Subcutaneous abdominal adipose tissue (tissue), 5 donors: ENCODE data around the gene DPEP1.

Experiments used
- H3K27ac ChIP-seq: one replicate; pipeline ENCODE4 v1.7.0; 2013; ENCODE audit warnings: low read depth, mild to moderate bottlenecking, inconsistent platforms, low read length, moderate library complexity
- H3K27me3 ChIP-seq, 5 donors: one replicate each; pipeline ENCODE4 v1.7.0; 2013; ENCODE audit warnings: low read length in 5 of 5, inconsistent platforms in 1 of 5; ENCODE audit not compliant: control insufficient read depth in 5 of 5, insufficient read depth in 4 of 5
- H3K36me3 ChIP-seq, 5 donors: one replicate each; pipeline ENCODE4 v1.7.0; 2013; ENCODE audit warnings: low read length in 5 of 5; ENCODE audit not compliant: control insufficient read depth in 5 of 5, insufficient read depth in 5 of 5
- H3K4me1 ChIP-seq, 5 donors: one replicate each; pipeline ENCODE4 v1.7.0; 2013; ENCODE audit warnings: low read length in 5 of 5, mild to moderate bottlenecking in 3 of 5, moderate library complexity in 1 of 5; ENCODE audit not compliant: control insufficient read depth in 5 of 5, insufficient read depth in 5 of 5
- H3K4me3 ChIP-seq, 5 donors: one replicate each; pipeline ENCODE4 v1.7.0; 2013; ENCODE audit warnings: low read length in 5 of 5, low read depth in 1 of 5
- H3K9ac ChIP-seq, 5 donors: one replicate each; pipeline ENCODE4 v1.7.0; 2013; ENCODE audit warnings: low read length in 5 of 5, mild to moderate bottlenecking in 4 of 5, moderate library complexity in 3 of 5
- H3K9me3 ChIP-seq, 5 donors: one replicate each; pipeline ENCODE4 v1.7.0; 2013; ENCODE audit warnings: low read length in 5 of 5; ENCODE audit not compliant: control insufficient read depth in 5 of 5
- donor health status: healthy.
- donor health status: healthy.
- donor health status: healthy.
- donor health status: healthy.
- donor health status: healthy.

Gene DPEP1

GRCh38 chr16:89619840-89620239, 6.4 kb downstream of the DPEP1 start:
- H3K27me3 ChIP-seq: peaks cover 20 to 44% (median 30%) of the 10 kb centered on the region in 5 donors
- no peak overlapping the region for H3K4me3 ChIP-seq
- no peak overlapping the region for H3K27ac ChIP-seq
- peaks cover 0 to 27% (median 2%) of the 10 kb centered on the region in 5 donors for H3K4me1 ChIP-seq
- H3K9ac ChIP-seq: no peak overlapping the region
- no peaks in the 10 kb centered on the region for H3K9me3 ChIP-seq
- H3K36me3 ChIP-seq: no peaks in the 10 kb centered on the region

GRCh38 chr16:89620406-89620841, 7.0 kb downstream of the DPEP1 start:
- Histone ChIP-seq H3K4me3 (no peak overlapping the region), H3K4me1 (peaks cover 0 to 27% (median 2%) of the 10 kb centered on the region in 5 donors), H3K36me3 (no peaks in the 10 kb centered on the region), H3K9ac (no peak overlapping the region), H3K27ac (no peak overlapping the region), H3K27me3 (peaks cover 18 to 43% (median 27%) of the 10 kb centered on the region in 5 donors), H3K9me3 (no peaks in the 10 kb centered on the region)

GRCh38 chr16:89621136-89621697, 7.8 kb downstream of the DPEP1 start:
- Histone ChIP-seq H3K36me3 (no peaks in the 10 kb centered on the region), H3K27ac (no peak overlapping the region), H3K4me1 (peaks cover 0 to 27% (median 2%) of the 10 kb centered on the region in 5 donors), H3K27me3 (peaks cover 18 to 46% (median 26%) of the 10 kb centered on the region in 5 donors), H3K4me3 (no peak overlapping the region), H3K9me3 (no peaks in the 10 kb centered on the region), H3K9ac (no peak overlapping the region)

GRCh38 chr16:89621698-89622409, 8.4 kb downstream of the DPEP1 start:
- H3K9me3 ChIP-seq: no peaks in the 10 kb centered on the region
- no peak overlapping the region for H3K9ac ChIP-seq
- no peak overlapping the region for H3K4me3 ChIP-seq
- no peak overlapping the region for H3K27ac ChIP-seq
- H3K4me1 ChIP-seq: peaks cover 0 to 21% (median 2%) of the 10 kb centered on the region in 5 donors
- H3K36me3 ChIP-seq: no peaks in the 10 kb centered on the region
- H3K27me3 ChIP-seq: peaks cover 18 to 46% (median 25%) of the 10 kb centered on the region in 5 donors

GRCh38 chr16:89623511-89624261, 10.2 kb downstream of the DPEP1 start:
- no peaks in the 10 kb centered on the region for H3K36me3 ChIP-seq
- no peak overlapping the region for H3K9ac ChIP-seq
- H3K9me3 ChIP-seq: no peaks in the 10 kb centered on the region
- peaks cover 0 to 16% (median 2%) of the 10 kb centered on the region in 5 donors for H3K4me1 ChIP-seq
- H3K4me3 ChIP-seq: peak overlapping the region in 1 of 5 donors; percentile 17
- H3K27me3 ChIP-seq: peaks cover 18 to 46% (median 24%) of the 10 kb centered on the region in 5 donors
- H3K27ac ChIP-seq: no peak overlapping the region

- H3K4me3 ChIP-seq: no peak overlapping the region
- no peak overlapping the region for H3K9ac ChIP-seq
- peaks cover 15 to 44% (median 21%) of the 10 kb centered on the region in 5 donors for H3K27me3 ChIP-seq
- H3K36me3 ChIP-seq: no peaks in the 10 kb centered on the region
- no peak overlapping the region for H3K27ac ChIP-seq
- H3K4me1 ChIP-seq: peaks cover 0 to 14% (median 2%) of the 10 kb centered on the region in 5 donors
- H3K9me3 ChIP-seq: peaks cover 0 to 3% (median 2%) of the 10 kb centered on the region in 5 donors
Observed at GRCh38 chr16:89624777-89625761, 11.6 kb downstream of the DPEP1 start.

GRCh38 chr16:89629827-89630610, 16.6 kb downstream of the DPEP1 start:
- no peaks in the 10 kb centered on the region for H3K4me1 ChIP-seq
- H3K36me3 ChIP-seq: no peaks in the 10 kb centered on the region
- H3K9ac ChIP-seq: no peak overlapping the region
- peaks cover 0 to 5% (median 3%) of the 10 kb centered on the region in 5 donors for H3K9me3 ChIP-seq
- H3K27me3 ChIP-seq: peaks cover 13 to 24% (median 17%) of the 10 kb centered on the region in 5 donors
- no peak overlapping the region for H3K4me3 ChIP-seq
- no peak overlapping the region for H3K27ac ChIP-seq

- H3K4me1 ChIP-seq: no peaks in the 10 kb centered on the region
- peaks cover 0 to 5% (median 3%) of the 10 kb centered on the region in 5 donors for H3K9me3 ChIP-seq
- H3K36me3 ChIP-seq: no peaks in the 10 kb centered on the region
- H3K27me3 ChIP-seq: peaks cover 15 to 33% (median 31%) of the 10 kb centered on the region in 5 donors
- H3K4me3 ChIP-seq: no peak overlapping the region
- no peak overlapping the region for H3K27ac ChIP-seq
- no peak overlapping the region for H3K9ac ChIP-seq
Observed at GRCh38 chr16:89633064-89633631, 19.7 kb downstream of the DPEP1 start.
